NCI-H187 treated with DMSO at 0.1 percent for 48 hours (cell line): ENCODE results near the gene RAI2.
"Not testable (repeated sequence)": the region's sequence is repeated elsewhere in the genome, so short reads cannot be mapped to it uniquely, and the experiment has no call there.

Experiments
- DNase-seq: peaks from one replicate; lab custom pipeline; 2025; lab: John Stamatoyannopoulos, UW

Gene RAI2

GRCh38 chrX:17786554-17787347 is 74.3 kb downstream of the RAI2 start:
- not testable (repeated sequence) for DNase-seq

GRCh38 chrX:17779434-17779833 is 81.7 kb downstream of the RAI2 start:
- DNase-seq, result no peak

GRCh38 chrX:17778997-17779396 is 82.1 kb downstream of the RAI2 start:
- no peak for DNase-seq

- no peak for DNase-seq
These were observed 87.0 kb downstream of the RAI2 start for GRCh38 chrX:17774053-17774452.

GRCh38 chrX:17773221-17773876 is 87.7 kb downstream of the RAI2 start:
- no peak for DNase-seq

GRCh38 chrX:17769701-17770269 is 91.3 kb downstream of the RAI2 start:
- no peak for DNase-seq

- DNase-seq, result no peak
These were observed 92.1 kb downstream of the RAI2 start for GRCh38 chrX:17768997-17769396.

- no peak for DNase-seq
These were observed 93.4 kb downstream of the RAI2 start for GRCh38 chrX:17767734-17768133.

GRCh38 chrX:17759990-17760389 is 101.1 kb downstream of the RAI2 start:
- no peak for DNase-seq

- DNase-seq, result no peak
These were observed 102.7 kb downstream of the RAI2 start for GRCh38 chrX:17758382-17758781.

GRCh38 chrX:17750436-17750835 is 110.7 kb downstream of the RAI2 start:
- DNase-seq, result no peak
